ENCODE data around the gene CASP2. TPM values are rescaled to one million over a fixed set of nuclear protein-coding genes. Genes with fewer than 3 reads are reported as not detected.

Gene CASP2
- total RNA-seq, 1 experiment from 2014 or later = 23.4 TPM

GRCh38 chr7:143247372-143247771 is 40.8 kb upstream of the CASP2 start:
- Histone ChIP-seq H3K4me2 (ENCODE audit: low read depth, low read length, poor library complexity, severe bottlenecking) (no peak overlapping the region), H3K4me3 (ENCODE audit: low read length) (no peak overlapping the region), H3K79me2 (ENCODE audit: low read length) (no peaks in the 10 kb centered on the region), H2AFZ (ENCODE audit: low read length) (no peak overlapping the region), H3K9ac (ENCODE audit: low read length) (no peak overlapping the region), H3K9me2 (replicated peaks; ENCODE audit: insufficient read depth, low read length) (no peaks in the 10 kb centered on the region), H3K27ac (ENCODE audit: low read length) (no peak overlapping the region), H3K36me3 (ENCODE audit: insufficient read depth, low read length) (no peaks in the 10 kb centered on the region), H3K4me1 (ENCODE audit: low read length) (peaks cover 13% of the 10 kb centered on the region), H4K20me1 (ENCODE audit: insufficient read depth, low read depth, low read length) (no peaks in the 10 kb centered on the region), H3K27me3 (ENCODE audit: low read length) (no peaks in the 10 kb centered on the region), H3K9me3 (ENCODE audit: low read length) (peaks cover 7% of the 10 kb centered on the region; the same call in 1 of the 2 replicates)
- DNase-seq = no peak

GRCh38 chr7:143248761-143249354 is 39.3 kb upstream of the CASP2 start:
- H2AFZ ChIP-seq (ENCODE audit: low read length) = no peak overlapping the region
- peaks cover 13% of the 10 kb centered on the region for H3K4me1 ChIP-seq (ENCODE audit: low read length)
- no peak overlapping the region for H3K27ac ChIP-seq (ENCODE audit: low read length)
- no peaks in the 10 kb centered on the region for H3K79me2 ChIP-seq (ENCODE audit: low read length)
- no peaks in the 10 kb centered on the region for H3K27me3 ChIP-seq (ENCODE audit: low read length)
- H3K4me2 ChIP-seq (ENCODE audit: low read depth, low read length, poor library complexity, severe bottlenecking) = no peak overlapping the region
- no peaks in the 10 kb centered on the region for H4K20me1 ChIP-seq (ENCODE audit: insufficient read depth, low read depth, low read length)
- DNase-seq = no peak
- H3K36me3 ChIP-seq (ENCODE audit: insufficient read depth, low read length) = no peaks in the 10 kb centered on the region
- H3K4me3 ChIP-seq (ENCODE audit: low read length) = no peak overlapping the region
- H3K9ac ChIP-seq (ENCODE audit: low read length) = no peak overlapping the region
- H3K9me2 ChIP-seq (replicated peaks; ENCODE audit: insufficient read depth, low read length) = no peaks in the 10 kb centered on the region
- peaks cover 7% of the 10 kb centered on the region; the same call in 1 of the 2 replicates for H3K9me3 ChIP-seq (ENCODE audit: low read length)

- Histone ChIP-seq H2AFZ (ENCODE audit: low read length) (no peak overlapping the region), H3K4me1 (ENCODE audit: low read length) (peaks cover 13% of the 10 kb centered on the region), H3K27ac (ENCODE audit: low read length) (no peak overlapping the region), H3K9me2 (replicated peaks; ENCODE audit: insufficient read depth, low read length) (no peaks in the 10 kb centered on the region), H3K9me3 (ENCODE audit: low read length) (peaks cover 7% of the 10 kb centered on the region; the same call in 1 of the 2 replicates), H3K4me2 (ENCODE audit: low read depth, low read length, poor library complexity, severe bottlenecking) (no peak overlapping the region), H4K20me1 (ENCODE audit: insufficient read depth, low read depth, low read length) (no peaks in the 10 kb centered on the region), H3K36me3 (ENCODE audit: insufficient read depth, low read length) (no peaks in the 10 kb centered on the region), H3K9ac (ENCODE audit: low read length) (no peak overlapping the region), H3K79me2 (ENCODE audit: low read length) (no peaks in the 10 kb centered on the region), H3K4me3 (ENCODE audit: low read length) (no peak overlapping the region), H3K27me3 (ENCODE audit: low read length) (no peaks in the 10 kb centered on the region)
- no peak for DNase-seq
These were observed 38.0 kb upstream of the CASP2 start for GRCh38 chr7:143250199-143250598.

DNA sequence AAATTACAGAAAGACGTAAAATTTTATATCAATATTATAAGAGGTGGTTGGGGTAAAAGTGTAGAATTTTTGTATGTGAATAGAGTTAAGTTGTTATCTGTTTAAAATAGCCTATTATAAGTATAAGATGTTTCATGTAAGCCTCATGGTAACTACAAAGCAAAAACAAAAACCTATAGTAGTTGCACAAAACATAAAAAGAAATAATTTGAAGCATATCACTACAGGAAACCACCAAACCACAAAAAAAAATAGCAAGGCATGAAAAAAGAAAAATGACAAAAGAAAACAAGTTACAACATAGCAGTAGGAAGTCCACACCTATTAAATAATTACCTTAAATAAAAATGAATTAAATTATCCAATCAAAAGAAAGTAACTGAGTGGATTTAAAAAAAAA is 37.3 kb upstream of the CASP2 start:
- H4K20me1 ChIP-seq (ENCODE audit: insufficient read depth, low read depth, low read length) = no peaks in the 10 kb centered on the region
- H3K4me3 ChIP-seq (ENCODE audit: low read length) = no peak overlapping the region
- no peak overlapping the region for H3K9ac ChIP-seq (ENCODE audit: low read length)
- H3K4me2 ChIP-seq (ENCODE audit: low read depth, low read length, poor library complexity, severe bottlenecking) = no peak overlapping the region
- H3K9me3 ChIP-seq (ENCODE audit: low read length) = peaks cover 7% of the 10 kb centered on the region; the same call in 1 of the 2 replicates
- no peak overlapping the region for H2AFZ ChIP-seq (ENCODE audit: low read length)
- no peak overlapping the region for H3K27ac ChIP-seq (ENCODE audit: low read length)
- no peaks in the 10 kb centered on the region for H3K36me3 ChIP-seq (ENCODE audit: insufficient read depth, low read length)
- DNase-seq = no peak
- H3K79me2 ChIP-seq (ENCODE audit: low read length) = no peaks in the 10 kb centered on the region
- H3K9me2 ChIP-seq (replicated peaks; ENCODE audit: insufficient read depth, low read length) = no peaks in the 10 kb centered on the region
- H3K27me3 ChIP-seq (ENCODE audit: low read length) = no peaks in the 10 kb centered on the region
- H3K4me1 ChIP-seq (ENCODE audit: low read length) = peaks cover 7% of the 10 kb centered on the region

DNA sequence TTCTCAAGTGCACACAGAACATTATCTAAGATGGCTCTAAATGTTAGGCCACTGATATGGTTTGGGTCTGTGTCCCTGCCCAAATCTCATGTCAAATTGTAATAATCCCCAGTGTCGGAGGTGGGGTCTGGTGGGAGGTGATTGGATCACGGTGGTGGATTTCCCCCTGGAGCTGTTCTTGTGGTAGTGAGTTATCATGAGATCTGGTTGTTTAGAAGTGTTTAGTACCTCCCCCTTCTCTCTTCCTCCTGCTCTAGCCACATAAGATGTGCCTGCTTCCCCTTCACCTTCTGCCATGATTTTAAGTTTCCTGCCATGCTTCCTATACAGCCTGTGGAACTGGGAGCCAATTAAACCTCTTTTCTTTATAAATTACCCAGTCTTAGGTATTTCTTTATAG is 36.1 kb upstream of the CASP2 start:
- Histone ChIP-seq H3K4me3 (ENCODE audit: low read length) (no peak overlapping the region), H3K4me1 (ENCODE audit: low read length) (peaks cover 6% of the 10 kb centered on the region), H3K27me3 (ENCODE audit: low read length) (no peaks in the 10 kb centered on the region), H3K9me3 (ENCODE audit: low read length) (peaks cover 7% of the 10 kb centered on the region; the same call in 1 of the 2 replicates), H2AFZ (ENCODE audit: low read length) (no peak overlapping the region), H3K9ac (ENCODE audit: low read length) (no peak overlapping the region), H3K9me2 (replicated peaks; ENCODE audit: insufficient read depth, low read length) (no peaks in the 10 kb centered on the region), H4K20me1 (ENCODE audit: insufficient read depth, low read depth, low read length) (no peaks in the 10 kb centered on the region), H3K27ac (ENCODE audit: low read length) (no peak overlapping the region), H3K36me3 (ENCODE audit: insufficient read depth, low read length) (no peaks in the 10 kb centered on the region), H3K4me2 (ENCODE audit: low read depth, low read length, poor library complexity, severe bottlenecking) (no peak overlapping the region), H3K79me2 (ENCODE audit: low read length) (no peaks in the 10 kb centered on the region)
- no peak for DNase-seq

GRCh38 chr7:143255564-143255963 is 32.6 kb upstream of the CASP2 start:
- no peaks in the 10 kb centered on the region for H3K9me2 ChIP-seq (replicated peaks; ENCODE audit: insufficient read depth, low read length)
- no peak for DNase-seq
- peaks cover 19% of the 10 kb centered on the region for H3K4me1 ChIP-seq (ENCODE audit: low read length)
- no peaks in the 10 kb centered on the region for H3K27me3 ChIP-seq (ENCODE audit: low read length)
- H3K79me2 ChIP-seq (ENCODE audit: low read length) = no peaks in the 10 kb centered on the region
- no peaks in the 10 kb centered on the region for H3K36me3 ChIP-seq (ENCODE audit: insufficient read depth, low read length)
- H3K4me3 ChIP-seq (ENCODE audit: low read length) = no peak overlapping the region
- H3K4me2 ChIP-seq (ENCODE audit: low read depth, low read length, poor library complexity, severe bottlenecking) = no peak overlapping the region
- no peak overlapping the region for H3K9ac ChIP-seq (ENCODE audit: low read length)
- no peak overlapping the region for H2AFZ ChIP-seq (ENCODE audit: low read length)
- H4K20me1 ChIP-seq (ENCODE audit: insufficient read depth, low read depth, low read length) = no peaks in the 10 kb centered on the region
- H3K27ac ChIP-seq (ENCODE audit: low read length) = no peak overlapping the region
- no peaks in the 10 kb centered on the region for H3K9me3 ChIP-seq (ENCODE audit: low read length)

DNA sequence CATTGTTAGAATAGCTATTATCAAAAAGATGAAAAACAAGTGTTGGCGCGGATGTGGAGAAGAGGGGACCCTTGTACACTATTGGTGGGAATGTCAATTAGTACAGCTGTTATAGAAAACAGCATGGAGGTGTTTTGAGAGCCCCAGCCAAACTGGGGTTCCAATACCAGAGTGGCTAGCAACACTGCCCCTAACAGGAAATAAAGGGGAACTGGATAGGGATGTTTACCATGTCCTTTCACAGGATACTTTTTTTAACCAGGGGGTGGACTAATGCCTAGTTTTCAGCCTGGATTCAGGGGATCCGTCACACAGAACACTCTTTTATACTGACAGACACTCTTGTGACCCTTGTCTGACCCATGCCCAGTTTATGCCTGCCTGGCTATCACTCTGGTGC is 31.8 kb upstream of the CASP2 start:
- no peaks in the 10 kb centered on the region for H3K27me3 ChIP-seq (ENCODE audit: low read length)
- no peaks in the 10 kb centered on the region for H4K20me1 ChIP-seq (ENCODE audit: insufficient read depth, low read depth, low read length)
- H3K4me1 ChIP-seq (ENCODE audit: low read length) = peaks cover 19% of the 10 kb centered on the region
- no peak overlapping the region for H3K9ac ChIP-seq (ENCODE audit: low read length)
- no peaks in the 10 kb centered on the region for H3K36me3 ChIP-seq (ENCODE audit: insufficient read depth, low read length)
- no peak overlapping the region for H3K27ac ChIP-seq (ENCODE audit: low read length)
- H3K9me2 ChIP-seq (replicated peaks; ENCODE audit: insufficient read depth, low read length) = no peaks in the 10 kb centered on the region
- no peaks in the 10 kb centered on the region for H3K79me2 ChIP-seq (ENCODE audit: low read length)
- H2AFZ ChIP-seq (ENCODE audit: low read length) = no peak overlapping the region
- no peak overlapping the region for H3K4me3 ChIP-seq (ENCODE audit: low read length)
- H3K9me3 ChIP-seq (ENCODE audit: low read length) = no peaks in the 10 kb centered on the region
- no peak overlapping the region for H3K4me2 ChIP-seq (ENCODE audit: low read depth, low read length, poor library complexity, severe bottlenecking)
- no peak for DNase-seq

GRCh38 chr7:143256932-143257331 is 31.2 kb upstream of the CASP2 start:
- peaks cover 19% of the 10 kb centered on the region for H3K4me1 ChIP-seq (ENCODE audit: low read length)
- H3K27ac ChIP-seq (ENCODE audit: low read length) = no peak overlapping the region
- no peak overlapping the region for H2AFZ ChIP-seq (ENCODE audit: low read length)

More at GRCh38 chr7:143256932-143257331, 31.2 kb upstream of the CASP2 start:
- H3K9ac ChIP-seq (ENCODE audit: low read length) = no peak overlapping the region
- no peaks in the 10 kb centered on the region for H3K9me2 ChIP-seq (replicated peaks; ENCODE audit: insufficient read depth, low read length)
- DNase-seq = peak; percentile 50
- H3K27me3 ChIP-seq (ENCODE audit: low read length) = no peaks in the 10 kb centered on the region
- no peaks in the 10 kb centered on the region for H4K20me1 ChIP-seq (ENCODE audit: insufficient read depth, low read depth, low read length)
- H3K9me3 ChIP-seq (ENCODE audit: low read length) = no peaks in the 10 kb centered on the region
- no peaks in the 10 kb centered on the region for H3K79me2 ChIP-seq (ENCODE audit: low read length)
- no peak overlapping the region for H3K4me2 ChIP-seq (ENCODE audit: low read depth, low read length, poor library complexity, severe bottlenecking)
- no peak overlapping the region for H3K4me3 ChIP-seq (ENCODE audit: low read length)
- no peaks in the 10 kb centered on the region for H3K36me3 ChIP-seq (ENCODE audit: insufficient read depth, low read length)

Measured in Karpas-422 (cell line).